Stimulated activated CD8-positive, alpha-beta memory T cell treated with anti-CD3 and anti-CD28 coated beads, Interleukin-7, amount 100 ng/mL, for 24 hours (primary cell): Measurements from ENCODE around the gene ATG10.

ENCODE experiments used
- DNase-seq: peaks from one replicate; pipeline ENCODE4 v3.0.0-alpha.2; 2020; ENCODE audit warnings: low read depth

ATG10 gene

DNA sequence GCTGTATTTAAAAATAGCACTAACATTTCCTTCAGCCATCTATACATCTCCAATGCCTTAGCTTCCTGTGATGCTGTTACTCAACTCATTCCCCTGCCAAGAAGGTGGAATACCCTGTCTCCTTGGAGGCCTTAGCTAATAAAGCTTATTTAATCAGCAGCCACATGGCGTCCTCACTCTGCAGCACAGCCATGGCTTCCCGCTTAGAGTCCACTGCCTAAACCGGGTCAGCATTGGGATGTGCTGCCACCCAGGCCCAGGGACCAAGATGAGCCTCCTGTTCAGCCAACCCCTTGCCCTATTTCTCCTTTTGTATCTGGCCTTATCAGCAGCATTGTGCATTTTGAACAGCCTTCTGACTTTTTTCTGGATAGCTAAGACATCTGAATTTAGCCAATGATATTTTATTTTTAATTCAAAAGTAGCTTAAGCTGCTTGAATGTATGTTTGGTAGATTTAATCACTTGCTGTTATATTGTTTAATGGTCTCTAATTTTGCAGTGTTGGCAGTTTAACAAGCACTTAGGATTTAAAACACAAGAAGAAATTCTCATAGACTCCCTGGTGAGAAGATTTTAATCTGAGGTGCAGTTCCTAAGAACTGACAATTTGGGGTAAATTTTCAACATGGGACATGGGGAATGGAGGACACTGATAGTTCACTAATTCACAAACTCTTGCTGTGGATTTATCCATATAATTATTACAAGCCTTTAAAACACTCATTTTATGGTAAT lies 193.3 kb downstream of the ATG10 start:
- no peak for DNase-seq

GRCh38 chr5:82165740-82166530 lies 194.1 kb downstream of the ATG10 start:
- DNase-seq: no peak

DNA sequence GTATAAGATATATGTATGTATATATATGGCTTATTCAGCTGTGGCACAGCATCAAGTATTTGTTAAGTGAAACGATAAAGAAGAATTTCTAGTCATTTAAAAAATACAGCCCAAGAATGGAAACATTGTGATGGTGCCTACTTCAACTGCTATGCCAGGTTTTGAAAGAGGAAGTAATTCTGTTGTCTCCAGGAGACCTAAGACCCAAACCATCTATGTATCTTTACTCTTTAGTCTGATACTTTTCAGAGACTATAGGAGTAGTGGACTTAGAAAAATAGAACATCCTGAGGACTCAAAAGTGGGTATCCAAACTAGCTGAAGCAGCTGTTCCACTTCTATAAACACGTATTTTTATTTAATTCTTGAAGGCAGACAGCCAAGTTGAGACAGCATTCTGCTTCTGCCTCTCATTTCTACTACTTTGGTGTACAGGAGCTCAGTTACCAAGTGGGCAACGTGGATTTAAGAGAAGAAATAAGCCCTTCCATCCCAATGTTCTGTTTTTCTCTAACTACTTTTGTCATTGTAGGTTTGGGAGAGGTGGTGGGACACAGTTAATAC lies 195.6 kb downstream of the ATG10 start:
- DNase-seq: no peak

GRCh38 chr5:82168294-82168693 lies 196.5 kb downstream of the ATG10 start:
- no peak for DNase-seq

DNA sequence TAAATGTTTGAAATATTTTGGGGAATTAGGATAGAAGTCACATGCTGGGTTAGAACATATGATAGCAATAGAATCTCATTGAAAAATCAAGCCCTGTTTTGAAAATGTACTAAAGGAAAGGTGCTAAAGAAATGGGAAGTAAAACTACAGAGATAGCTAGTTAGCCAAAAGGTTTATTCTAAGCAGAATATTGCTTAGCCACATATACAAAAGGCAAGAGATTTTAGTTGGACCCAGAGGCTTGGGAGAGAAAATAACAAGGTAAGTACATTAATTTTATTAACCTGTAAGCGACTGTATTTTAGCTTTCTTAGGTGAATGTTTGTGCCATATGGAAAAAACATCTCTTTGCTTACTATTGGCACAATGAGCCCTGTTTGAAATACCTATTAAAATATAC lies 198.1 kb downstream of the ATG10 start:
- DNase-seq: no peak

DNA sequence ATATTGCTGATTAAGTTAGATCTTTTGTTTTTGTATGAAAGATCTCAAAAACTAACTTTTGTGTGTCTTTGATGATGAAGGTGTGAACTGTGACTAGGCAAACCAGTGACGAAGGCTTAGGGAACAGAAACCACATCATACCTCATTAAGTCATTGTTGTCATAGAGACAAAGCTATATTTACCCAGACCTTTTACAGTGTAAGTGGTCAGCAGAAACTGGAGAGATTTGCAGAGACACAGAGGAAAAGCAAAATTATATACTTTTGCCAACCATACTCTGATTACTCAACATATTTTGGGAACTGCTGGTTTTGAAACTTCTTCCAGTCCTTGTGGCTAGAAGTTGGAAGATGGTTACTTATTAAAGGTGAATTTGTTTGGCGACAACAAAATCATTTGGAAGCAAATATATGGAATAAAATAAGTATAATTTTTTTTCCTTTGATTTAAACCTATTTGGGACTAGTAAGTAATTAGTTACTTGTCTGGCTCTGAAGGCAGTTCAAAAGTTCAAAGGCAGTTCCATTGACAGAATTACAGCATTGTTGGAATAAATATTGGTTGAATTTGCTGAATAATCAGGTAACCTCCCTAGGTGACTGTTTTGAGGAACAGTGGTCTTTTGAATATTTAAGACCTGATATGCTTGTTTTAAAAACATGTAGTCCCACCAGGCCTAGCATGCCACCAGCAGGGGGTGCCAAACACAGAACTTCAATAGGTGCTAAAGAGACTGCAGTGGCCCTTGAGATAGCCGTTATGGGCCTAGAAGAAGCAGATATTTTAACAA lies 202.5 kb downstream of the ATG10 start:
- peak; percentile 52 for DNase-seq

DNA sequence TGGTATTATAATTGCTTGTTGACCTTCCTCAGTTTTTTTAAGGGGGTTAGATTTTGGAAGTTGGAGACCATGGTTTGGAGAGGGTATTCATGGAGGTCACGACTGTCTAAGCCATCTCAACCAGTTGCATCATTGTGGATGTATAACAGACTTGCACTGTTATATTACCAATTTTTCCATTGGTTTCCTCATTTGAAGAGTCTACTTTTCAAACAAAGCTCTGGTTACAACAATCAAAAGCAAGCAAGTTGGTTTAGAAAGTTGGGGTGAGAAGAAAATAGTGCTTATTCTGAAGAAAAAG lies 203.0 kb downstream of the ATG10 start:
- no peak for DNase-seq

DNA sequence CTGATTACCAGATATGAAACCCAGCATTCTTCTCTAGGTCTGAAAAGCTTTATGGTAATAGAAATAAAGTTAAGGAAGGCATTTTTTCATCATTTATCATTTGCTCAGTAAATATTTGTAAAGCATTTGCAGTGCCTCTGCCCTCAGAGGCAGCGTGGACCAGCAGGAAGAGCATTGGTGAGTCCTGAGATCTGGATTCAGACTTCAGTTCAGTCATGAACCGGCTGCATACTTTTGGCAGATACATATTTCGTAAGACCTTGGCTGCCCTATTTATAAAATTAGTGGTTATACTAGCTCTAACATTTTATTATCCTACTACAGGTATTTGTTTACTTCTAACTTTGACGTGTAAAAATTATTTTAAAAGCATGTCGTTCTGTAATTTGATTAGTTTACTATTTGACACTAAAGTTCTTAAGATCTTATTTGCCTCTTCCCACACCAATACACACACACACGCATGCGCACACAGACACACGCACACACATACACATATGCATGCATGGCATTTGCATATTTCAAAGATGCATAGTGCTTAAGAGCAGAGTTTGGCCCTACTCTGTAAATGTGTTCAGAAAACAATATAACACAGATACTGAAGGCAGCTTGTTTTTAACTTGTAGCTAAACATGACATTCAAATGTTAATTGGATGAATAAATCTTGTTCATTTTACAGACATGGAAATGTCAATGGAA lies 204.4 kb downstream of the ATG10 start:
- DNase-seq: no peak

DNA sequence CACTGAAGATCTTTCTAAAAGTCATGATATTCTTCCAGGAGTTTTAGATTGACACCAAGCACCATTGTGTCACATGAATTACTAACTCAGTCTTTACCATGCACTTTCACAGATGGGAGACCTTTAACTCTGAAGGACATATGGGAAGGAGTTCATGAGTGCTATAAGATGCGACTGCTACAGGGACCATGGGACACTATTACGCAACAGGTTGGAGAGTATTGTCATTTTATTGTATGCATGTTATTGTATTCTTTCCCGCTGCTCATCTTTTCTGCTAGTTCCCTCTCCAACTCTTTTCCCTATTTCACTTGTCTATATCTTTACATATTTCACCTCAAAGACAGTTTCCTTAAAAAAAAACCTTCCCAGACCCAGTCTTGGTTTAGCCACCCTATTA lies 206.6 kb downstream of the ATG10 start:
- DNase-seq: no peak

GRCh38 chr5:82182662-82183061 lies 210.8 kb downstream of the ATG10 start:
- no peak for DNase-seq

- DNase-seq: no peak
Measured at GRCh38 chr5:82183828-82184227, 212.0 kb downstream of the ATG10 start.

DNA sequence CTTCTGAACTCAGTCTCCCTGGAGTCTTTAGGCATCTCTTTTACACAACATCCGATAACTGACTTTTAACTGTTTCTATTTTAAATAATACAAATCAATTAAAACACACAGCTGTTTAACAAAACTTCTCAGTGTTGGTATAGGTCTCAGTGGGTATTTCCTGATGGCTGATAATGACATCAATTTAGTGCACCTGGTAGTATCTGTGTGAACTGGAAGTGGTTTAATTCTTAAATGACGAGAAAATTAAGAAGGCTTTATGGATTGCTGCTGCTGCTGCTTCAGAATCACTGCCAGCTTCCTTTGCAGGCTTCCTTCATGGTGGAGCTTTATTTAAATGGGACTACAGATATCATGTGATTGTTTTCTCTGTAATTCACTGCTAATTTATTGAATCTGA lies 214.0 kb downstream of the ATG10 start:
- no peak for DNase-seq

- DNase-seq: no peak
Measured at GRCh38 chr5:82197550-82197949, 225.7 kb downstream of the ATG10 start.

GRCh38 chr5:82204567-82204966 lies 232.7 kb downstream of the ATG10 start:
- DNase-seq: no peak

GRCh38 chr5:82205005-82205404 lies 233.2 kb downstream of the ATG10 start:
- no peak for DNase-seq

DNA sequence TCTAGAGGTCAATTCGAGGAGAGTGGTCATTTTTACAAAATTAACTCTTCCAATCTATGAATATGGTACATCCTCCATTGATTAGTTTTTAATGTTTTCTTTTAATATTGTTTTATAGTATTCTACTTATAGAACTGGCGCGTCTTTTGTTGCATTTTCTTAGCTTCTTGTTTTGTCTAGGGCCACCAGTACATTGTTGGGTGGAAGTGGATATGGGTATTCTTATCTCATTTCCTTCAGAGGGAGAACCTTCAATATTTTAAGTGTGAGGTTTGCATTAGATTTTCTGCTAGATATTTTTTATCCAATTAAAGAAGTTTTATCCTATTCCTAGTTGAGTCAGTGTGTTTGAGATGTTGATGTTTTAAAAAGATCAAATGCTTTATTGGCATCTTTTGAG lies 236.5 kb downstream of the ATG10 start:
- no peak for DNase-seq

DNA sequence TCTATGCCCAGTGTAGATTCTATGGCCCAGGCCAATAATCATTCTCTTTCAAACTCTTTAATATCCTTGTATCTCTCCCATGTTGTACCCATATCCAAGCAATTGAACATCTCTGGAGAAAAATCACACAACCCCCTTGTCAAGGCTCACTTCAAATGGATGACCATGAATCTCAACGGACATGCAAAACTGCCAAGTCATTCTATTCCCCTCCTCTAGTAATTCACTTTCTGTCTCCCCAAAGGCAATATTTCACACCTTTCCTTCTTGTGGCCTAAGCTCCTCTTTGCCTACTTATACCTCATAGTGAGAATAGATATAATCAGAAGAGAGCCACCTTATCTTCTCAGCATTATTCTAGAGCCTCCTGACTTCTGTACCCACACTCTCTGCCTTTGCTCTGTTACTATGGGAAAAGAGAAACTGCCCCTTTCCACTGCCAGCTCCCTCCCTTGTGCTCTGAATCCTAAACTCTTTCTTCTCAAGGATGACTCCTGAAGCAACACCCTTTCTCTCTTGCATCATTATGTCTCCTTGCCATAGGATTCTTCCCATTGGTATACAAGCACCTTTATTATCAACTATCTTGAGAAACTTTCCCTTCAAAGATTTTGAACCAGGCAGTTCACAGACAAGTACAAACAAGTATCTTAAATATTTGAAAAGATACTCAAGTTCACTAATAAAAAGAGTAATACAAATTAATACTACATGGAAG lies 240.2 kb downstream of the ATG10 start:
- DNase-seq: no peak

- no peak for DNase-seq
Measured at GRCh38 chr5:82217917-82218316, 246.1 kb downstream of the ATG10 start.

GRCh38 chr5:82218374-82219156 lies 246.7 kb downstream of the ATG10 start:
- DNase-seq: no peak

DNA sequence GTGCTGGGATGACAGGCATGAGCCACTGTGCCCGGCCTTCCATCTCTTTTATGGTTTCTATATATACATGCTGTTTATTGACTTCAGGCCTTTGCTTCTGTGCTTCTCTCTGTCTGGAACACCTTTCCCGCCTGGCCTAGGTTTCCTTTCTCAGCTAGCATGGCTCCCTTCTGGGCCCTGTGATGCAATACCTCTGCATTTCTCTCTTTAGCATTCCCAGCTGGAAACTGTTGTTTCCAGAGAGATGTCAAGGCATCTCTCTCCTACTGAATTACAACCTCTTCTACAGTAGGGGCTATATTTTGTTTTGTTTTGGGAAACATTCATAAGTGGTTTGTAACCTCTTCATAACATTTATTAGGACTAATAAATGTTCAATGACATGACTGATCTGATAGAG lies 249.2 kb downstream of the ATG10 start:
- DNase-seq: no peak
